GM12865 (cell line): Measurements from ENCODE around the gene ALDH1L1.

Experiments used
- DNase-seq: peaks from one replicate; pipeline ENCODE4 v3.0.0; 2010; ENCODE audit warnings: low read depth
- H3K4me3 ChIP-seq: 2 replicates; pipeline ENCODE4 v1.5.1; 2011; ENCODE audit warnings: mild to moderate bottlenecking, low read depth, low read length, control low read depth
- CTCF ChIP-seq: IDR thresholded peaks from 2 replicates; pipeline ENCODE4 v1.5.1; 2011; ENCODE audit warnings: low read length, control low read depth, low read depth, inconsistent platforms; ENCODE audit not compliant: insufficient read depth; ENCODE audit errors: missing control alignments

ALDH1L1 gene

GRCh38 chr3:126109880-126110235 is 70.5 kb downstream of the ALDH1L1 start:
- no peak for DNase-seq
- TF ChIP-seq CTCF: no peak
- no peak overlapping the region for H3K4me3 ChIP-seq

DNA sequence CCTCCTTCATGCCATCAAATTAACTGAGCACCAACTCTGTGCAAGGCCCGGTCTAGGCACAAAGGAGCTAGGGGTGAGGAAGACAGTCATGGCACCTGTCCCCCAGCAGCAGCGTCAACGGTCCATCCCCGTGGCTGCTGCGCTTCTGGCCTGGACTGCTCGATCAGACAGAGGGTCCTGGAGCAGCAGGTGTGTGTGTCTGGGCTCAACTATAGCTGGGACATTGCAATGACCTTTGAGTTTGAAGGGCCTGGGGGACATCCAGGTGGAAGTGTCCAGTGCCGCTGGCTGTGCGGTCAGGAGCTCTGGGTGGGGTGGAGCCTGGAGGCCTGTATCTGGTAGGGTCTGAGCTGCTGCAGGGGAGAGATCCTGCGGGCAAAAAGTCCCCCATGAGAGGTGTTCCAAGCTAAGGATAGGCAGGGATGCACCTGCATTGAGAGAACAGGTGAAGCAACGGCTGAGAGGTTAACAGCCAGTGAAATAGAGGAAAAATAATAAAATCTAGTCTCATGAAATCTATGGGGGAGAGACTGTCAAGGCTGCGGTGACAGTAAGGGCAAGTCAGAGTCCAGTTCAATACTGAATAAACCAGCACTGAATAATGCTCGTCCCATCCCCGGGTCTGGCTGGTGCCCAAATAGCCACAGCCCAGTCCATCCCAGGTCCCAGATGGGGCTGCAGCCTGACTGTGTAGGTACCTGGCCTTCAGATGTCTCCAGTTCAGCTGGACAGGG is 71.1 kb downstream of the ALDH1L1 start:
- no peak for DNase-seq
- H3K4me3 ChIP-seq: no peak overlapping the region
- no peak for TF ChIP-seq CTCF

- no peak overlapping the region for H3K4me3 ChIP-seq
- TF ChIP-seq CTCF: no peak
- no peak for DNase-seq
Observed at GRCh38 chr3:126108676-126109050, 71.7 kb downstream of the ALDH1L1 start.

GRCh38 chr3:126107957-126108675 is 72.3 kb downstream of the ALDH1L1 start:
- no peak for DNase-seq
- H3K4me3 ChIP-seq: no peak overlapping the region
- no peak for TF ChIP-seq CTCF

DNA sequence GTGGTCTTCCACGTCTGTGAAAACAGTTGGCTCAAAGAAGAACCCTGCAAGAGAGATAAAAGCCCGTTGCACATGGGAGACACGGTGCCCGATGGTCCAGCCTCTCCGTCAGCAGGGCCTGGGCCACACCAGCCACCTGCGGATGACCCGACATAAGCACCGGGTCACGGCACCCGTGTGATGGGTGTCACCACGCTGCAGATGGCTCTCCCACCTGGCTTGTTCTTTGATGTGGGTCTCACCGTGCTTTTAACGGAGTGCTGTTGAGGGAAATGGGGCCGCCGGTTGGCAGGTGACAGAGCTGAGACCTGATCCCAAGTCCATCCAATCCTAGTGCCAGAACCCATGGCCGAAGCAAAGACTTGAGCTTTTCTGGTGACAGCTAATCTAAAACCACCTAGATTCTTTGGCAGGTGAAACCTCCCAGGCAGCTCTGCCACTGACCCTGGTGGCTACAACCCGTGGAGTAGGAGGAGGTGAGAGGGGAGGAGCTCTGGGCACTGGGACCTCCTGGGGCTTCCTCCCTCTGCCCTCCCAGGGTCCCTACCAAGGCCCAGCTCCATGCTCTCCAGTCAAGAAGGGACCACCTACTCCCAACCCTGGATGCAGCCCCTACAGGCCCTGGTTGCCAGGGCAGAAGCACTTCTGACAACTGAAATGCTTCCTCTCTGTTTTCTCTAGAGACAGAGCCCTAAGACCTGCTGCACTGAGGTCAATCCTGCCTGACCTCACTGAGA is 73.0 kb downstream of the ALDH1L1 start:
- H3K4me3 ChIP-seq: no peak overlapping the region
- no peak for DNase-seq
- TF ChIP-seq CTCF: no peak

DNA sequence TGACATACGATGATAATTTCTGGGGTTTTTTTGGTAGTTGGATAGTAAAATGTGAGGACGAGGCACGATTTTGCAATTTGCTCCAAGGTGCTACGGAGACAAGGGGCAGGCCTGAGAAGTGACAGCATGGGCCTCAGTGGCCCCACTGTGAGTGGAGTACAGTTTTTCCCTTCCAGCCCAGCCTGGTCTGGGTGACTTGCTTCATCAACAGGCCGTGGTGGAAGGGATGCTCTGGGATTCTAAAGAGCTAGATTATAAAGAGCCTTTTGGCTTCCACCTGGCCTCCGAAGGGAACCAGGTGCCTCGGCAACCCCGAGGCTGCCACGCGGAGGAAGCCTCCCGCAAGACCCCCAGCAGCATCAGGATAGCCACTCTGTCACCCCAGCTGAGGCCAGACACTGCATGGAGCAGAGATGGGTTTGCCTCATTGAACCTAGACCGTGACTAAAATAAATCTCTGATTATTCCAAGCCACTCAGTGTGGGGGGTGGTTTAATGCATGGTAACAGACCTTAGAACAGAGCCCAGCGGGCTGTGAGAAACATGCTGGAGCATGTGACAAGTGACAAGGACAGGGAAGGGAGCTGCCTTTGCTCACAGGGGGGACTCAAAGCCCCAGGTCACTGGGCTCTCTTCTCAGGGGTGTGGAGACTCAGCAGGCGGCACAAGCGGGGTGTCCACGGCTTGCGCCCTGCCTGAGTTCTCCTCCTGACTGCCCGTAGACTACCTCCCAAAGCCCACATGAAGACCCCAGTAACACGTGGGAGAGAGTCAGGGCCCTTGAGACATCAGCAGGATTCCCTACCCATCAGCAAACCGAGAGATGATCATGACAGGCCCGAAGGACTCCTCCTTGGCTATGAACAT is 73.8 kb downstream of the ALDH1L1 start:
- H3K4me3 ChIP-seq: no peak overlapping the region
- no peak for TF ChIP-seq CTCF
- DNase-seq: no peak
